NCI-H2029 treated with DMSO at 0.1 percent for 48 hours (cell line): ENCODE results near the gene CACNA2D2.

Source experiments
- DNase-seq: peaks from one replicate; lab custom pipeline; 2025; lab: John Stamatoyannopoulos, UW

Gene CACNA2D2

GRCh38 chr3:50393061-50393460, 110.4 kb downstream of the CACNA2D2 start:
- no peak for DNase-seq

- no peak for DNase-seq
Observed at GRCh38 chr3:50392101-50392715, 111.2 kb downstream of the CACNA2D2 start.

- no peak for DNase-seq
Observed at GRCh38 chr3:50390508-50391224, 112.8 kb downstream of the CACNA2D2 start.

- DNase-seq: no peak
Observed at GRCh38 chr3:50389414-50389767, 114.0 kb downstream of the CACNA2D2 start.

GRCh38 chr3:50388720-50389413, 114.6 kb downstream of the CACNA2D2 start:
- no peak for DNase-seq

GRCh38 chr3:50388016-50388719, 115.3 kb downstream of the CACNA2D2 start:
- DNase-seq: no peak

- no peak for DNase-seq
Observed at GRCh38 chr3:50385754-50386153, 117.7 kb downstream of the CACNA2D2 start.

- DNase-seq: no peak
Observed at GRCh38 chr3:50383750-50384149, 119.7 kb downstream of the CACNA2D2 start.

GRCh38 chr3:50382722-50383121, 120.7 kb downstream of the CACNA2D2 start:
- DNase-seq: no peak

GRCh38 chr3:50381383-50381782, 122.1 kb downstream of the CACNA2D2 start:
- no peak for DNase-seq

- no peak for DNase-seq
Observed at GRCh38 chr3:50380405-50381085, 122.9 kb downstream of the CACNA2D2 start.

- DNase-seq: no peak
Observed at GRCh38 chr3:50378757-50379156, 124.7 kb downstream of the CACNA2D2 start.

GRCh38 chr3:50378024-50378423, 125.4 kb downstream of the CACNA2D2 start:
- no peak for DNase-seq

GRCh38 chr3:50375258-50375931, 128.0 kb downstream of the CACNA2D2 start:
- DNase-seq: no peak

- no peak for DNase-seq
Observed at GRCh38 chr3:50374363-50375257, 128.8 kb downstream of the CACNA2D2 start.

- DNase-seq: no peak
Observed at GRCh38 chr3:50373146-50374051, 130.0 kb downstream of the CACNA2D2 start.

- DNase-seq: no peak
Observed at GRCh38 chr3:50372349-50372748, 131.1 kb downstream of the CACNA2D2 start.

- no peak for DNase-seq
Observed at GRCh38 chr3:50371133-50371685, 132.2 kb downstream of the CACNA2D2 start.

- no peak for DNase-seq
Observed at GRCh38 chr3:50370594-50370993, 132.8 kb downstream of the CACNA2D2 start.
